ENCODE results near the gene TMED4. TPM values are rescaled to one million over a fixed set of nuclear protein-coding genes. Genes with fewer than 3 reads are reported as not detected.

Gene TMED4
- total RNA-seq, 1 experiment from 2014 or later, result 62.4 TPM

GRCh38 chr7:44537442-44537841, 44.6 kb downstream of the TMED4 start:
- no peak overlapping the region for H3K56ac ChIP-seq (ENCODE audit: insufficient read length, low read depth, low read length)
- H3K9ac ChIP-seq (ENCODE audit: extremely low read depth, insufficient read length, low read length), result no peak overlapping the region
- no peak overlapping the region for H2BK120ac ChIP-seq (ENCODE audit: low read depth, low read length, poor library complexity, severe bottlenecking)
- H3K4me3 Mint-ChIP-seq, result no peak overlapping the region
- H3K79me2 ChIP-seq (ENCODE audit: insufficient read depth, low read length), result no peaks in the 10 kb centered on the region
- no peak overlapping the region for H4K8ac ChIP-seq (replicated peaks; ENCODE audit: insufficient read length, low read depth, low read length)
- H3K36me3 Mint-ChIP-seq (ENCODE audit: insufficient read depth in 1 of 3, low read depth in 3 of 3), result no peaks in the 10 kb centered on the region; a peak in 1 of 7 replicates
- no peak overlapping the region for H3K4ac ChIP-seq (ENCODE audit: low read depth, low read length)
- no peak overlapping the region; the same call in 1 of the 2 replicates for H3K14ac ChIP-seq (ENCODE audit: insufficient read depth, low read length)
- H3K27ac Mint-ChIP-seq, result no peak overlapping the region
- WGBS (ENCODE audit: extremely low coverage, insufficient read length, low lambda C conversion rate), result no CpG with 5 or more reads among the region's 6 CpGs
- no peaks in the 10 kb centered on the region for H3K23me2 ChIP-seq (ENCODE audit: insufficient read length, low read depth, low read length, poor library complexity, severe bottlenecking)
- no peak overlapping the region for H2BK5ac ChIP-seq (ENCODE audit: insufficient read length, low read length)
- H3K9me3 Mint-ChIP-seq, result no peaks in the 10 kb centered on the region
- H3K27ac ChIP-seq (ENCODE audit: insufficient read length, low read depth, low read length), result no peak overlapping the region
- no peak overlapping the region for H3T11ph ChIP-seq (ENCODE audit: low read length)
- no peaks in the 10 kb centered on the region for H3K4me1 ChIP-seq (ENCODE audit: insufficient read depth, low read length)
- H3K27me3 Mint-ChIP-seq (ENCODE audit: low read depth), result peaks cover 2% of the 10 kb centered on the region; the same call in 1 of the 2 replicates
- no peak overlapping the region for H3K4me2 ChIP-seq (ENCODE audit: insufficient read depth, insufficient read length, low read length)
- no peaks in the 10 kb centered on the region for H3K27me3 ChIP-seq (ENCODE audit: insufficient read depth, low read length)
- no peak overlapping the region for H3K18ac ChIP-seq (ENCODE audit: insufficient read length, low read depth, low read length)
- peaks cover 0 to 4% of the 10 kb centered on the region in 2 experiments; a peak in 1 of 4 replicates for H3K4me1 Mint-ChIP-seq
- no peak overlapping the region for H2AFZ ChIP-seq (ENCODE audit: low read length)
- no peak overlapping the region for H2BK20ac ChIP-seq (ENCODE audit: low read depth, low read length, poor library complexity, severe bottlenecking)
- TF ChIP-seq, protein P1, sequence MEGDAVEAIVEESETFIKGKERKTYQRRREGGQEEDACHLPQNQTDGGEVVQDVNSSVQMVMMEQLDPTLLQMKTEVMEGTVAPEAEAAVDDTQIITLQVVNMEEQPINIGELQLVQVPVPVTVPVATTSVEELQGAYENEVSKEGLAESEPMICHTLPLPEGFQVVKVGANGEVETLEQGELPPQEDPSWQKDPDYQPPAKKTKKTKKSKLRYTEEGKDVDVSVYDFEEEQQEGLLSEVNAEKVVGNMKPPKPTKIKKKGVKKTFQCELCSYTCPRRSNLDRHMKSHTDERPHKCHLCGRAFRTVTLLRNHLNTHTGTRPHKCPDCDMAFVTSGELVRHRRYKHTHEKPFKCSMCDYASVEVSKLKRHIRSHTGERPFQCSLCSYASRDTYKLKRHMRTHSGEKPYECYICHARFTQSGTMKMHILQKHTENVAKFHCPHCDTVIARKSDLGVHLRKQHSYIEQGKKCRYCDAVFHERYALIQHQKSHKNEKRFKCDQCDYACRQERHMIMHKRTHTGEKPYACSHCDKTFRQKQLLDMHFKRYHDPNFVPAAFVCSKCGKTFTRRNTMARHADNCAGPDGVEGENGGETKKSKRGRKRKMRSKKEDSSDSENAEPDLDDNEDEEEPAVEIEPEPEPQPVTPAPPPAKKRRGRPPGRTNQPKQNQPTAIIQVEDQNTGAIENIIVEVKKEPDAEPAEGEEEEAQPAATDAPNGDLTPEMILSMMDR (conservative IDR thresholded peaks at IDR 0.05), result no peak
- no peak overlapping the region for H2BK15ac ChIP-seq (ENCODE audit: low read depth, low read length)
- no peak overlapping the region for H4K91ac ChIP-seq (ENCODE audit: insufficient read length, low read depth, low read length)
- H4K5ac ChIP-seq (ENCODE audit: insufficient read length, low read depth, low read length), result no peak overlapping the region
- DNase-seq, result no peak
- no peak overlapping the region for H3K23ac ChIP-seq (ENCODE audit: insufficient read length, low read depth, low read length)
- H3K79me1 ChIP-seq (ENCODE audit: insufficient read depth, low read depth, low read length, poor library complexity, severe bottlenecking), result no peaks in the 10 kb centered on the region
- H4K20me1 ChIP-seq (ENCODE audit: control insufficient read depth, insufficient read depth, insufficient read length), result no peaks in the 10 kb centered on the region
- no peaks in the 10 kb centered on the region for H3K9me3 ChIP-seq (ENCODE audit: control insufficient read depth, low read depth, low read length)
- no peak overlapping the region for H2BK12ac ChIP-seq (ENCODE audit: insufficient read length, low read depth, low read length)
- H2AK5ac ChIP-seq (ENCODE audit: insufficient read length, low read length), result no peak overlapping the region
